H9 (cell line): ENCODE data around the gene PHF21B. TPM values are rescaled to one million over a fixed set of nuclear protein-coding genes. Genes with fewer than 3 reads are reported as not detected.

Experiments
- DNase-seq: peaks from one replicate; pipeline ENCODE4 v3.0.0-alpha.2; 2017
- H2AFZ ChIP-seq: one replicate; pipeline ENCODE4 v1.6.1; 2013; ENCODE audit warnings: mild to moderate bottlenecking, low read length, control low read depth, moderate library complexity
- H2AK5ac ChIP-seq: 2 replicates; pipeline ENCODE4 v1.6.1; 2013; ENCODE audit warnings: low read length, control low read depth, mixed read lengths; ENCODE audit not compliant: insufficient read length
- H2BK120ac ChIP-seq: one replicate; pipeline ENCODE4 v1.6.1; 2013; ENCODE audit warnings: low read depth, mild to moderate bottlenecking, low read length, control low read depth, inconsistent platforms; ENCODE audit not compliant: poor library complexity, severe bottlenecking
- H2BK12ac ChIP-seq: 2 replicates; pipeline ENCODE4 v1.6.1; 2013; ENCODE audit warnings: low read length, control low read depth, mixed read lengths, low read depth; ENCODE audit not compliant: insufficient read length
- H2BK15ac ChIP-seq: 2 replicates; pipeline ENCODE4 v1.6.1; 2013; ENCODE audit warnings: low read depth, low read length, control low read depth
- H2BK20ac ChIP-seq: one replicate; pipeline ENCODE4 v1.6.1; 2013; ENCODE audit warnings: low read depth, mild to moderate bottlenecking, low read length, control low read depth, inconsistent platforms; ENCODE audit not compliant: poor library complexity, severe bottlenecking
- H2BK5ac ChIP-seq: 2 replicates; pipeline ENCODE4 v1.6.1; 2013; ENCODE audit warnings: low read length, control low read depth, mixed read lengths; ENCODE audit not compliant: insufficient read length
- H3K14ac ChIP-seq: 2 replicates; pipeline ENCODE4 v1.6.1; 2013; ENCODE audit warnings: low read length, control low read depth; ENCODE audit not compliant: insufficient read depth
- H3K18ac ChIP-seq: 2 replicates; pipeline ENCODE4 v1.6.1; 2013; ENCODE audit warnings: low read depth, mild to moderate bottlenecking, mixed read lengths, low read length, control low read depth; ENCODE audit not compliant: insufficient read length
- H3K23ac ChIP-seq: 2 replicates; pipeline ENCODE4 v1.6.1; 2013; ENCODE audit warnings: low read length, control low read depth, mixed read lengths, low read depth; ENCODE audit not compliant: insufficient read length
- H3K23me2 ChIP-seq: 2 replicates; pipeline ENCODE4 v1.6.1; 2013; ENCODE audit warnings: low read depth, mild to moderate bottlenecking, mixed read lengths, low read length, control low read depth; ENCODE audit not compliant: insufficient read length, poor library complexity, severe bottlenecking
- H3K27ac ChIP-seq: 2 replicates; pipeline ENCODE4 v1.5.1; 2013; ENCODE audit warnings: low read length, control low read depth, mixed read lengths, low read depth; ENCODE audit not compliant: insufficient read length
- H3K27me3 ChIP-seq: 2 replicates; pipeline ENCODE4 v1.6.1; 2013; ENCODE audit warnings: low read length, control low read depth, inconsistent platforms; ENCODE audit not compliant: insufficient read depth
- H3K4ac ChIP-seq: 2 replicates; pipeline ENCODE4 v1.6.1; 2013; ENCODE audit warnings: low read depth, mild to moderate bottlenecking, control low read depth, inconsistent platforms, low read length, moderate library complexity
- H3K4me1 ChIP-seq: 2 replicates; pipeline ENCODE4 v1.6.1; 2013; ENCODE audit warnings: low read length, control low read depth, inconsistent platforms; ENCODE audit not compliant: insufficient read depth
- H3K4me2 ChIP-seq: 2 replicates; pipeline ENCODE4 v1.6.1; 2013; ENCODE audit warnings: low read length, control low read depth, mixed read lengths; ENCODE audit not compliant: insufficient read length, insufficient read depth
- H3K56ac ChIP-seq: 2 replicates; pipeline ENCODE4 v1.6.1; 2013; ENCODE audit warnings: low read depth, mild to moderate bottlenecking, mixed read lengths, low read length, control low read depth; ENCODE audit not compliant: insufficient read length
- H3K79me1 ChIP-seq: 2 replicates; pipeline ENCODE4 v1.6.1; 2013; ENCODE audit warnings: low read depth, mild to moderate bottlenecking, moderate library complexity, low read length, control low read depth, inconsistent platforms; ENCODE audit not compliant: insufficient read depth, poor library complexity, severe bottlenecking
- H3K79me2 ChIP-seq: 2 replicates; pipeline ENCODE4 v1.6.1; 2013; ENCODE audit warnings: low read length, control low read depth, inconsistent platforms; ENCODE audit not compliant: insufficient read depth
- H3K9ac ChIP-seq: 2 replicates; pipeline ENCODE4 v1.6.1; 2013; ENCODE audit warnings: low read length, control low read depth, mixed read lengths; ENCODE audit not compliant: insufficient read length; ENCODE audit errors: extremely low read depth
- H3K9me3 ChIP-seq: one replicate; pipeline ENCODE4 v1.6.1; 2013; ENCODE audit warnings: low read depth, low read length, inconsistent platforms; ENCODE audit not compliant: control insufficient read depth
- H3T11ph ChIP-seq: one replicate; pipeline ENCODE4 v1.6.1; 2013; ENCODE audit warnings: mild to moderate bottlenecking, low read length, control low read depth, inconsistent platforms
- H4K20me1 ChIP-seq: one replicate; pipeline ENCODE4 v1.6.1; 2013; ENCODE audit not compliant: control insufficient read depth, insufficient read length, insufficient read depth
- H4K5ac ChIP-seq: 2 replicates; pipeline ENCODE4 v1.6.1; 2013; ENCODE audit warnings: low read depth, mild to moderate bottlenecking, mixed read lengths, low read length, control low read depth; ENCODE audit not compliant: insufficient read length
- H4K8ac ChIP-seq: replicated peaks from 2 replicates; pipeline ENCODE4 v1.6.1; 2013; ENCODE audit warnings: low read length, control low read depth, mixed read lengths, low read depth; ENCODE audit not compliant: insufficient read length
- H4K91ac ChIP-seq: 2 replicates; pipeline ENCODE4 v1.6.1; 2013; ENCODE audit warnings: low read depth, mild to moderate bottlenecking, moderate library complexity, mixed read lengths, low read length, control low read depth; ENCODE audit not compliant: insufficient read length
- H3K27ac Mint-ChIP-seq, 3 experiments: 2 replicates in 2 of 3; 3 replicates in 1 of 3; pipeline ENCODE4 v1.8.0; 2020 to 2021; ENCODE audit warnings: mixed read lengths in 3 of 3, mild to moderate bottlenecking in 1 of 3, moderate library complexity in 1 of 3
- H3K27me3 Mint-ChIP-seq: 2 replicates; pipeline ENCODE4 v1.8.0; 2021; ENCODE audit warnings: low read depth, mild to moderate bottlenecking, moderate library complexity, mixed read lengths
- H3K36me3 Mint-ChIP-seq, 3 experiments: 2 replicates in 2 of 3; 3 replicates in 1 of 3; pipeline ENCODE4 v1.8.0; 2020 to 2021; ENCODE audit warnings: low read depth in 3 of 3, mixed read lengths in 3 of 3; ENCODE audit not compliant: insufficient read depth in 1 of 3
- H3K4me1 Mint-ChIP-seq, 2 experiments: 2 replicates each; pipeline ENCODE4 v1.8.0; 2020; ENCODE audit warnings: mixed read lengths in 2 of 2
- H3K4me3 Mint-ChIP-seq, 2 experiments: 2 replicates in 1 of 2; 3 replicates in 1 of 2; pipeline ENCODE4 v1.8.0; 2020 to 2021; ENCODE audit warnings: mild to moderate bottlenecking in 2 of 2, mixed read lengths in 2 of 2, moderate library complexity in 1 of 2
- H3K9me3 Mint-ChIP-seq, 2 experiments: 2 replicates in 1 of 2; 3 replicates in 1 of 2; pipeline ENCODE4 v1.8.0; 2020; ENCODE audit warnings: mild to moderate bottlenecking in 2 of 2, mixed read lengths in 2 of 2, moderate library complexity in 1 of 2
- WGBS: extraction: QIAGEN DNeasy Blood & Tissue Kit; methylation state at CpG from one replicate; pipeline ENCODE4 v1.1.7; 2013; ENCODE audit warnings: missing lambda C conversion rate, low lambda C conversion rate, mixed read lengths; ENCODE audit not compliant: insufficient read length; ENCODE audit errors: extremely low coverage; 5-methylcytosine and 5-hydroxymethylcytosine counted together
- total RNA-seq: library from RNA; stranded (reverse); gene quantifications from 2 replicates; pipeline ENCODE4 v1.2.1, GENCODE V29; 2021
- TF ChIP-seq, protein P1 (sequence below): fragments of 200-600 bp; sonication (generic); conservative IDR thresholded peaks from 3 replicates; pipeline ENCODE4 v1.8.0; 2021; ENCODE audit warnings: antibody characterized with exemption, mild to moderate bottlenecking

The PHF21B gene
- total RNA-seq, 1 experiment from 2014 or later, result 60.3 TPM

DNA sequence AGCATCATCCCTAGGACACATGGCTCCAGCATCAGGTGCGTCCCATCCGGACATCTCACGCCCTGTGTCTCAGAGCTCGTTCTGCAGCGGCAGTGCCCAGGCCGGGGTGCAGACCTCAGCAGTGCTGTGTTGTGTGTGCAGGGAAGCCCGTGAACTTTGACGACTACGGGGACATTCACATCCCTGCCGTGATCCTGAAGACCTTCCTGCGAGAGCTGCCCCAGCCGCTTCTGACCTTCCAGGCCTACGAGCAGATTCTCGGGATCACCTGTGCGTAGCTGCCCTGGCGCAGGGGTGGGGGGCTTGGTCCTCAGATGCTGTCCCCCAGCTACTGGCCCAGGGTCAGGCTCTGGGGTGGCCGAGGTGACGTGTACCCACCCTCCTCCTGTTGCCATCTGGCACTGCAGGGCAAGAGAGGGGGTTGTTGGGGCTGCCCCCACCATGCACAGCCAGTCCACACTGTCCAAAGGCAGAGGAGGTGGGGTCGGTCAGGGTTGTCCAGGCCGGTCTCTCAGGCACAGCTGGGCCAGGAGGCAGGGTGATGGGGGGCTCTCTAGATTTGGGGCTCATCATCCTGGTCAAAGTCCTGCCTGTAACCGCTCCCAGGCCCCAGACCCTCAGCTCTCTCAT lies 160.9 kb downstream of the PHF21B start:
- Histone ChIP-seq H2AFZ (no peak overlapping the region), H4K20me1 (no peaks in the 10 kb centered on the region), H2BK120ac (no peak overlapping the region), H4K5ac (no peak overlapping the region), H4K91ac (no peak overlapping the region), H2BK15ac (no peak overlapping the region), H3K79me2 (no peaks in the 10 kb centered on the region), H3K4me1 (no peaks in the 10 kb centered on the region), H2BK12ac (no peak overlapping the region), H3K27me3 (no peaks in the 10 kb centered on the region), H2BK20ac (no peak overlapping the region), H3K14ac (no peak overlapping the region), H3K56ac (no peak overlapping the region), H3K9me3 (no peaks in the 10 kb centered on the region), H3K4ac (no peak overlapping the region), H4K8ac (no peak overlapping the region), H3T11ph (no peak overlapping the region), H3K23me2 (no peaks in the 10 kb centered on the region), H3K9ac (no peak overlapping the region), H3K27ac (no peak overlapping the region), H3K23ac (no peak overlapping the region), H2AK5ac (no peak overlapping the region), H3K79me1 (no peaks in the 10 kb centered on the region), H3K18ac (no peak overlapping the region), H2BK5ac (no peak overlapping the region), H3K4me2 (no peak overlapping the region)
- H3K4me3 Mint-ChIP-seq, result no peak overlapping the region
- no CpG with 5 or more reads among the region's 21 CpGs for WGBS
- no peak for DNase-seq
- peaks cover 13 to 26% (median 20%) of the 10 kb centered on the region in 3 experiments for H3K36me3 Mint-ChIP-seq
- H3K4me1 Mint-ChIP-seq, result peaks cover 0 to 5% of the 10 kb centered on the region in 2 experiments
- H3K9me3 Mint-ChIP-seq, result peaks cover 0 to 6% of the 10 kb centered on the region in 2 experiments; a peak in 3 of 5 replicates
- TF ChIP-seq, protein P1, sequence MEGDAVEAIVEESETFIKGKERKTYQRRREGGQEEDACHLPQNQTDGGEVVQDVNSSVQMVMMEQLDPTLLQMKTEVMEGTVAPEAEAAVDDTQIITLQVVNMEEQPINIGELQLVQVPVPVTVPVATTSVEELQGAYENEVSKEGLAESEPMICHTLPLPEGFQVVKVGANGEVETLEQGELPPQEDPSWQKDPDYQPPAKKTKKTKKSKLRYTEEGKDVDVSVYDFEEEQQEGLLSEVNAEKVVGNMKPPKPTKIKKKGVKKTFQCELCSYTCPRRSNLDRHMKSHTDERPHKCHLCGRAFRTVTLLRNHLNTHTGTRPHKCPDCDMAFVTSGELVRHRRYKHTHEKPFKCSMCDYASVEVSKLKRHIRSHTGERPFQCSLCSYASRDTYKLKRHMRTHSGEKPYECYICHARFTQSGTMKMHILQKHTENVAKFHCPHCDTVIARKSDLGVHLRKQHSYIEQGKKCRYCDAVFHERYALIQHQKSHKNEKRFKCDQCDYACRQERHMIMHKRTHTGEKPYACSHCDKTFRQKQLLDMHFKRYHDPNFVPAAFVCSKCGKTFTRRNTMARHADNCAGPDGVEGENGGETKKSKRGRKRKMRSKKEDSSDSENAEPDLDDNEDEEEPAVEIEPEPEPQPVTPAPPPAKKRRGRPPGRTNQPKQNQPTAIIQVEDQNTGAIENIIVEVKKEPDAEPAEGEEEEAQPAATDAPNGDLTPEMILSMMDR, result no peak
- no peak overlapping the region for H3K27ac Mint-ChIP-seq
- no peaks in the 10 kb centered on the region; the same call in 1 of the 2 replicates for H3K27me3 Mint-ChIP-seq
